H1 (cell line): Measurements from ENCODE around the gene PQBP1. TPM values are rescaled to one million over a fixed set of nuclear protein-coding genes. Genes with fewer than 3 reads are reported as not detected.

ENCODE experiments used
- CTCF ChIA-PET: fragments of 300-600 bp; sonication (Branson Sonifier 250); formaldehyde crosslinking; loops from one replicate; lab custom pipeline; 2021; ENCODE audit not compliant: partially characterized antibody; lab: Charles Lee
- POLR2A ChIA-PET: fragments of 300-600 bp; sonication (Branson Sonifier 250); formaldehyde crosslinking; loops from one replicate; lab custom pipeline; 2021; ENCODE audit warnings: inconsistent platforms; ENCODE audit not compliant: partially characterized antibody; lab: Charles Lee
- DNase-seq, 2 experiments: peaks; one replicate each; pipeline versions ENCODE4 v3.0.0 to v3.0.0-alpha.2; 2010 to 2022; ENCODE audit warnings: low spot score in 2 of 2, low read depth in 1 of 2, mixed read lengths in 1 of 2
- FAIRE-seq: peaks from 2 replicates; lab custom pipeline; 2011; peaks lifted over from hg19 to GRCh38; lab: Jason Lieb, UNC
- H2AFZ ChIP-seq: 2 replicates; pipeline ENCODE4 v1.8.1; 2012; ENCODE audit warnings: low read length, inconsistent platforms
- H2AK5ac ChIP-seq: 2 replicates; pipeline ENCODE4 v1.6.1; 2013; ENCODE audit warnings: low read depth, low read length
- H2BK120ac ChIP-seq: replicated peaks from 2 replicates; pipeline ENCODE3; 2013; ENCODE audit warnings: low read depth, low read length, inconsistent platforms
- H2BK12ac ChIP-seq: 2 replicates; pipeline ENCODE4 v1.6.1; 2013; ENCODE audit warnings: low read depth, low read length
- H2BK15ac ChIP-seq: 2 replicates; pipeline ENCODE4 v1.6.1; 2013; ENCODE audit warnings: low read length
- H2BK20ac ChIP-seq: 2 replicates; pipeline ENCODE4 v1.6.1; 2013; ENCODE audit warnings: low read length
- H2BK5ac ChIP-seq: 2 replicates; pipeline ENCODE4 v1.6.1; 2013; ENCODE audit warnings: low read depth, low read length
- H3K14ac ChIP-seq: 2 replicates; pipeline ENCODE4 v1.6.1; 2013; ENCODE audit warnings: inconsistent platforms; ENCODE audit not compliant: insufficient read length
- H3K18ac ChIP-seq: 2 replicates; pipeline ENCODE4 v1.6.1; 2013; ENCODE audit warnings: low read length; ENCODE audit errors: extremely low read depth
- H3K23ac ChIP-seq: 2 replicates; pipeline ENCODE4 v1.6.1; 2013; ENCODE audit warnings: inconsistent platforms; ENCODE audit not compliant: insufficient read length
- H3K23me2 ChIP-seq: 2 replicates; pipeline ENCODE4 v1.6.1; 2013; ENCODE audit warnings: low read depth, low read length
- H3K27ac ChIP-seq: 2 replicates; pipeline ENCODE4 v1.6.1; 2011; ENCODE audit warnings: low read depth, low read length, inconsistent platforms
- H3K27me3 ChIP-seq, 4 experiments: replicated peaks in 1 of 4; 1 replicate in 1 of 4; 2 replicates in 3 of 4; pipeline versions ENCODE4 v1.6.1 to v1.8.1; 2011 to 2013; ENCODE audit warnings: low read length in 3 of 4, mild to moderate bottlenecking in 3 of 4, inconsistent platforms in 2 of 4, mixed read lengths in 2 of 4, moderate library complexity in 1 of 4; ENCODE audit not compliant: control insufficient read depth in 3 of 4, insufficient read depth in 3 of 4; ENCODE audit errors: extremely low read depth in 1 of 4
- H3K36me3 ChIP-seq, 4 experiments: 2 replicates each; pipeline versions ENCODE4 v1.6.1 to v1.8.1; 2011 to 2013; ENCODE audit warnings: mild to moderate bottlenecking in 4 of 4, low read length in 3 of 4, moderate library complexity in 2 of 4, control low read depth in 1 of 4, inconsistent platforms in 1 of 4; ENCODE audit not compliant: insufficient read depth in 4 of 4, control insufficient read depth in 2 of 4
- H3K4ac ChIP-seq: replicated peaks from 2 replicates; pipeline ENCODE3; 2013; ENCODE audit warnings: low read length, low read depth, mixed read lengths, inconsistent platforms; ENCODE audit not compliant: insufficient read length
- H3K4me1 ChIP-seq, 4 experiments: replicated peaks in 1 of 4; 1 replicate in 1 of 4; 2 replicates in 3 of 4; pipeline versions ENCODE4 v1.6.1 to v1.8.1; 2011 to 2013; ENCODE audit warnings: low read length in 3 of 4, inconsistent platforms in 2 of 4, mixed read lengths in 1 of 4; ENCODE audit not compliant: insufficient read depth in 4 of 4, control insufficient read depth in 3 of 4
- H3K4me2 ChIP-seq, 2 experiments: 2 replicates each; pipeline versions ENCODE4 v1.6.1 to v1.8.1; 2011 to 2013; ENCODE audit warnings: low read depth in 2 of 2, low read length in 2 of 2, control low read depth in 1 of 2, inconsistent platforms in 1 of 2, mild to moderate bottlenecking in 1 of 2; ENCODE audit not compliant: insufficient read depth in 1 of 2
- H3K4me3 ChIP-seq, 4 experiments: fragments of 200-600, 300-600 bp in 1 of 4; sonication (generic), shearing (Covaris generic), sonication (Bioruptor Twin) in 1 of 4; 2 replicates each; pipeline versions ENCODE4 v1.5.1 to v1.8.1; 2011 to 2016; ENCODE audit warnings: low read length in 4 of 4, low read depth in 3 of 4, control low read depth in 2 of 4, inconsistent platforms in 2 of 4, mild to moderate bottlenecking in 2 of 4, mixed read lengths in 1 of 4, moderate library complexity in 1 of 4; ENCODE audit not compliant: insufficient read depth in 2 of 4; ENCODE audit errors: extremely low read depth in 1 of 4
- H3K56ac ChIP-seq: replicated peaks from 2 replicates; pipeline ENCODE3; 2013; ENCODE audit warnings: low read depth, mild to moderate bottlenecking, mixed read lengths, low read length, inconsistent platforms; ENCODE audit not compliant: insufficient read length
- H3K79me1 ChIP-seq: 2 replicates; pipeline ENCODE4 v1.6.1; 2013; ENCODE audit warnings: low read depth, low read length, control low read depth
- H3K79me2 ChIP-seq, 2 experiments: 2 replicates each; pipeline versions ENCODE4 v1.6.1 to v1.8.1; 2012 to 2013; ENCODE audit warnings: low read length in 2 of 2, mild to moderate bottlenecking in 2 of 2, inconsistent platforms in 1 of 2; ENCODE audit not compliant: insufficient read depth in 2 of 2, control insufficient read depth in 1 of 2
- H3K9ac ChIP-seq, 4 experiments: replicated peaks in 1 of 4; 1 replicate in 1 of 4; 2 replicates in 3 of 4; pipeline versions ENCODE4 v1.6.1 to v1.8.1; 2011 to 2013; ENCODE audit warnings: low read depth in 3 of 4, low read length in 3 of 4, control low read depth in 2 of 4, mild to moderate bottlenecking in 2 of 4, moderate library complexity in 2 of 4, inconsistent platforms in 1 of 4; ENCODE audit errors: extremely low read depth in 1 of 4
- H3K9me3 ChIP-seq, 2 experiments: 2 replicates each; pipeline versions ENCODE4 v1.6.1 to v1.8.1; 2012 to 2013; ENCODE audit warnings: mild to moderate bottlenecking in 2 of 2, moderate library complexity in 2 of 2, control low read depth in 1 of 2, inconsistent platforms in 1 of 2, low read depth in 1 of 2, low read length in 1 of 2, mixed read lengths in 1 of 2; ENCODE audit not compliant: insufficient read depth in 2 of 2
- H4K20me1 ChIP-seq, 2 experiments: replicated peaks in 1 of 2; 2 replicates each; pipeline versions ENCODE3 to v1.8.1; 2011 to 2013; ENCODE audit warnings: inconsistent platforms in 2 of 2, low read length in 2 of 2, mild to moderate bottlenecking in 1 of 2; ENCODE audit not compliant: insufficient read depth in 2 of 2, control insufficient read depth in 1 of 2
- H4K5ac ChIP-seq: 2 replicates; pipeline ENCODE4 v1.6.1; 2013; ENCODE audit warnings: low read length, low read depth, mixed read lengths, inconsistent platforms; ENCODE audit not compliant: insufficient read length
- H4K8ac ChIP-seq: 2 replicates; pipeline ENCODE4 v1.8.0; 2013; ENCODE audit warnings: mild to moderate bottlenecking, moderate library complexity, low read length, inconsistent platforms; ENCODE audit not compliant: insufficient read depth; ENCODE audit errors: extremely low read depth
- H4K91ac ChIP-seq: replicated peaks from 2 replicates; pipeline ENCODE3; 2013; ENCODE audit warnings: low read length, mixed read lengths, inconsistent platforms; ENCODE audit not compliant: insufficient read length
- SIN3A ChIP-seq, 2 experiments: IDR thresholded peaks in 1 of 2; conservative IDR thresholded peaks in 1 of 2; 2 replicates each; pipeline ENCODE4 v1.6.1; 2011 to 2012; ENCODE audit warnings: low read length in 2 of 2, improper control_type of control experiment in 1 of 2, low read depth in 1 of 2, mild to moderate bottlenecking in 1 of 2
- SP1 ChIP-seq: IDR thresholded peaks from 2 replicates; pipeline ENCODE4 v1.6.1; 2011; ENCODE audit warnings: low read depth, low read length
- WGBS, 2 experiments: shearing (Covaris generic) in 1 of 2; methylation state at CpG; one replicate each; pipeline versions ENCODE4 v1.1.6 to v1.1.7; 2013 to 2015; ENCODE audit warnings: low lambda C conversion rate in 2 of 2, mixed read lengths in 2 of 2, inconsistent platforms in 1 of 2, low coverage in 1 of 2, missing lambda C conversion rate in 1 of 2; ENCODE audit not compliant: insufficient replicate concordance in 2 of 2, insufficient coverage in 1 of 2, insufficient read length in 1 of 2; ENCODE audit errors: extremely low coverage in 1 of 2, missing lambda C conversion rate in 1 of 2; 5-methylcytosine and 5-hydroxymethylcytosine counted together
- polyA plus RNA-seq, 7 experiments: library from polyadenylated mRNA; depleted of rRNA in 3 of 7; stranded (reverse) in 5 of 7; unstranded in 2 of 7; fragments of >200 nt in 5 of 7; fragments of 200-250 nt in 2 of 7; gene quantifications; 1 replicate in 5 of 7; 2 replicates in 1 of 7; 4 replicates in 1 of 7; pipeline versions ENCODE4 v1.2.1 to v1.2.3, GENCODE V29; 2011 to 2013; ENCODE audit warnings: missing spikeins in 2 of 7, mixed read lengths in 2 of 7
- total RNA-seq: library from RNA; stranded (reverse); fragmentation: NEBNext Ultra II Directional; extraction: Animal tissue kit (Norgen Biotek cat#: 25700); gene quantifications from 2 replicates; pipeline ENCODE4 v1.2.1, GENCODE V29; 2021
- TF ChIP-seq, protein P1 (sequence below), 3 experiments: IDR thresholded peaks; 1 replicate in 2 of 3; 2 replicates in 1 of 3; pipeline versions ENCODE4 v1.5.1 to v1.6.1; 2011; ENCODE audit warnings: low read length in 3 of 3, mild to moderate bottlenecking in 3 of 3, inconsistent platforms in 2 of 3, low read depth in 1 of 3, moderate library complexity in 1 of 3; ENCODE audit not compliant: insufficient read depth in 1 of 3; ENCODE audit errors: control extremely low read depth in 1 of 3

Gene PQBP1
- total and polyA plus RNA-seq, 2 of the 8 experiments (the other 6 are each of a cell fraction or from before 2014, with no cell fraction given) = 91.7 to 95.9 TPM

DNA sequence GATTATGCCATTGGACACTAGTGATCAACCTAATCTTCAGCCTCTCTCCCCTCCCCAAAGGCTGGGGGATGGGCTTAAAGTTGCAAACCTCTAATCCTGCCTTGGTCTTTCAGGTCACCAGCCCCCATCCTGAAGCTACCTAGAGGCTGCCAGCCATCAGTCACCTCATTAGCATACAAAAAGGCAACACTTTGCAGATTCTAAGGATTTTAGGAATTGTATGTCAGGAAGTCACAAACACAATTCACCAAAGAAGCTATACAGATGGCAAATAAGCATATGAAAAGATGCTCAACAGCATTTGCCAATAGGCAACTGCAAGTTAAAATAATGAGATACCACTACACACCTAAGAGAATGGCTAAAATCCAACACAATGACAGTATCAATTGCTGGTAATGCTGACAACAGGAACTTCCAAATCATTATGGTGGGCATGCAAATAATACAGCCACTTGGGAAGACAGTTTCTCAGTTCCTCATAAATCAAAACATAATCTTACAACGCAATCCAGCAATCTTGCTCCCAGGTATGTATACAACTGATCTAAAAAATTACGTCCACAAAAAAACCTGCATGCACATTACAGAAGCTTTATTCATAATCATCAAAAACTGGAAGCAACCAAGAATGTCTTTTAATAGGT, 30.1 kb downstream of the PQBP1 start:
- H3K4me1 ChIP-seq = peaks cover 0 to 18% (median 8%) of the 10 kb centered on the region in 4 experiments; a peak in 5 of 7 replicates
- ChIA-PET CTCF (interaction anchor here (0.8 to 2.3 kb wide), 6 partner anchors 9 to 166 kb away, joined by 3 to 20 read pairs (median 4); partner anchors contain the start of gene SLC35A2), POLR2A (interaction anchor here (0.6 to 30.9 kb wide), 15 partner anchors 6 to 297 kb away, joined by 3 to 572 read pairs (median 3); partner anchors contain the start of genes GRIPAP1, OTUD5, PIM2 and PQBP1)
- H2BK12ac ChIP-seq = no peak overlapping the region; the same call in 1 of the 2 replicates
- FAIRE-seq (peak; percentile 99), DNase-seq (no peak)
- H3K18ac ChIP-seq = no peak overlapping the region; the same call in 1 of the 2 replicates
- peaks cover 0 to 20% of the 10 kb centered on the region in 2 experiments; a peak in 2 of 4 replicates for H3K79me2 ChIP-seq
- no peak overlapping the region for H4K8ac ChIP-seq
- peak overlapping the region; percentile 73 for H4K91ac ChIP-seq
- peak overlapping the region; percentile 98 for H2BK120ac ChIP-seq
- no peaks in the 10 kb centered on the region for H3K9me3 ChIP-seq
- no peak overlapping the region for H2AK5ac ChIP-seq
- peak overlapping the region in 1 of 4 experiments; percentile 4; a peak in 1 of 7 replicates for H3K9ac ChIP-seq
- H3K36me3 ChIP-seq = peaks cover 0 to 42% (median 18%) of the 10 kb centered on the region in 4 experiments; a peak in 6 of 8 replicates
- peak overlapping the region; percentile 87 for H3K56ac ChIP-seq
- H3K4me3 ChIP-seq = peak overlapping the region; percentile 2 to 54 (median 14); a peak in 5 of 8 replicates
- no peaks in the 10 kb centered on the region for H4K20me1 ChIP-seq
- H3K27ac ChIP-seq = peak overlapping the region; percentile 75
- no peaks in the 10 kb centered on the region for H3K23me2 ChIP-seq
- H4K5ac ChIP-seq = peak overlapping the region; percentile 66
- no peak overlapping the region for H3K4ac ChIP-seq
- no peaks in the 10 kb centered on the region for H3K27me3 ChIP-seq
- H3K4me2 ChIP-seq = peak overlapping the region; percentile 61 to 62
- peak overlapping the region; percentile 97 for H2BK5ac ChIP-seq
- no peak overlapping the region for H2BK15ac ChIP-seq
- H2BK20ac ChIP-seq = no peak overlapping the region
- H3K14ac ChIP-seq = no peak overlapping the region
- H3K79me1 ChIP-seq = no peaks in the 10 kb centered on the region
- WGBS, 2 experiments = 0% methylated on average over 2 of the region's 2 CpGs; no CpG with 5 or more reads in 1 of the 2 experiments
- no peak overlapping the region for H3K23ac ChIP-seq
- no peak overlapping the region for H2AFZ ChIP-seq
- TF ChIP-seq, protein P1, sequence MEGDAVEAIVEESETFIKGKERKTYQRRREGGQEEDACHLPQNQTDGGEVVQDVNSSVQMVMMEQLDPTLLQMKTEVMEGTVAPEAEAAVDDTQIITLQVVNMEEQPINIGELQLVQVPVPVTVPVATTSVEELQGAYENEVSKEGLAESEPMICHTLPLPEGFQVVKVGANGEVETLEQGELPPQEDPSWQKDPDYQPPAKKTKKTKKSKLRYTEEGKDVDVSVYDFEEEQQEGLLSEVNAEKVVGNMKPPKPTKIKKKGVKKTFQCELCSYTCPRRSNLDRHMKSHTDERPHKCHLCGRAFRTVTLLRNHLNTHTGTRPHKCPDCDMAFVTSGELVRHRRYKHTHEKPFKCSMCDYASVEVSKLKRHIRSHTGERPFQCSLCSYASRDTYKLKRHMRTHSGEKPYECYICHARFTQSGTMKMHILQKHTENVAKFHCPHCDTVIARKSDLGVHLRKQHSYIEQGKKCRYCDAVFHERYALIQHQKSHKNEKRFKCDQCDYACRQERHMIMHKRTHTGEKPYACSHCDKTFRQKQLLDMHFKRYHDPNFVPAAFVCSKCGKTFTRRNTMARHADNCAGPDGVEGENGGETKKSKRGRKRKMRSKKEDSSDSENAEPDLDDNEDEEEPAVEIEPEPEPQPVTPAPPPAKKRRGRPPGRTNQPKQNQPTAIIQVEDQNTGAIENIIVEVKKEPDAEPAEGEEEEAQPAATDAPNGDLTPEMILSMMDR (IDR thresholded peaks at IDR 0.05; ENCODE audit: control extremely low read depth in 1 of 3, insufficient read depth in 1 of 3, low read depth in 1 of 3, low read length in 3 of 3) = no peak
- TF ChIP-seq SIN3A (conservative IDR thresholded peaks at IDR 0.05 in 1 of 2, IDR thresholded peaks at IDR 0.05 in 1 of 2; ENCODE audit: low read depth in 1 of 2, low read length in 2 of 2) (0 out of 4 replicates have a peak, but pooled peaks of 1 of the 2 experiments have one; percentile 31), SP1 (peak; percentile 64; the same call in 1 of the 2 replicates)
